ENCODE results near the gene UGT2A1. TPM values are rescaled to one million over a fixed set of nuclear protein-coding genes. Genes with fewer than 3 reads are reported as not detected.
"Not testable (repeated sequence)": the region's sequence is repeated elsewhere in the genome, so short reads cannot be mapped to it uniquely, and the experiment has no call there.

Gene UGT2A1
- total RNA-seq, 4 donors from 2014 or later, result 0.52 to 1.9 (median 1.2) TPM

DNA sequence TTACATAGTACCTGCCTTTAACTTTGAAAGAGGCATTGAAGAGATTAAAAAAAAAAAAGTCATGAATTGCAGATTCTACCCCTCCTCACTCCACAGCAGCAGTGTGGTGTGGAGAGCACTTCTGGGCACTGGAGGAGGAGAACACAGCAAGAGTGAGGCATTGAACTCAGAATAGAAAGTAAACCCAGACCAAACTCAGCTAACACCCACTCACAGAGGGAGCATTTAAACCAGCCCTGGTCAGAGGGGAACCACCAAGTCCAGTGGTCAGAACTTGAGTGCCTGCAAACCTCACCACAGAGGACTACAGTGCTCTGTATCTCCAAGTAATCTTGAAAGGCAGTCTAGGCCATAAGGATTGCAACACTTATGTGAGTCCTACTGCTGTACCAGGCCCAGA lies 15.6 kb upstream of the UGT2A1 start:
- TF ChIP-seq, protein P1, sequence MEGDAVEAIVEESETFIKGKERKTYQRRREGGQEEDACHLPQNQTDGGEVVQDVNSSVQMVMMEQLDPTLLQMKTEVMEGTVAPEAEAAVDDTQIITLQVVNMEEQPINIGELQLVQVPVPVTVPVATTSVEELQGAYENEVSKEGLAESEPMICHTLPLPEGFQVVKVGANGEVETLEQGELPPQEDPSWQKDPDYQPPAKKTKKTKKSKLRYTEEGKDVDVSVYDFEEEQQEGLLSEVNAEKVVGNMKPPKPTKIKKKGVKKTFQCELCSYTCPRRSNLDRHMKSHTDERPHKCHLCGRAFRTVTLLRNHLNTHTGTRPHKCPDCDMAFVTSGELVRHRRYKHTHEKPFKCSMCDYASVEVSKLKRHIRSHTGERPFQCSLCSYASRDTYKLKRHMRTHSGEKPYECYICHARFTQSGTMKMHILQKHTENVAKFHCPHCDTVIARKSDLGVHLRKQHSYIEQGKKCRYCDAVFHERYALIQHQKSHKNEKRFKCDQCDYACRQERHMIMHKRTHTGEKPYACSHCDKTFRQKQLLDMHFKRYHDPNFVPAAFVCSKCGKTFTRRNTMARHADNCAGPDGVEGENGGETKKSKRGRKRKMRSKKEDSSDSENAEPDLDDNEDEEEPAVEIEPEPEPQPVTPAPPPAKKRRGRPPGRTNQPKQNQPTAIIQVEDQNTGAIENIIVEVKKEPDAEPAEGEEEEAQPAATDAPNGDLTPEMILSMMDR (IDR thresholded peaks at IDR 0.05), result no peak
- no peak for TF ChIP-seq POLR2A (IDR thresholded peaks at IDR 0.05)
- no peak overlapping the region for H3K4me3 ChIP-seq (ENCODE audit: low read depth, poor library complexity, severe bottlenecking)
- DNase-seq (ENCODE audit: low spot score in 2 of 2), result no peak
- intact Hi-C loops (cut with DNase I; ENCODE audit: low total_unique reads), result no loop called here

- H3K4me3 ChIP-seq (ENCODE audit: low read depth, poor library complexity, severe bottlenecking); DNase-seq (ENCODE audit: low spot score in 2 of 2); intact Hi-C loops (cut with DNase I; ENCODE audit: low total_unique reads): not testable (repeated sequence)
- WGBS, 2 donors, result 90 to 91% methylated on average over 21 to 22 of the region's 22 CpGs
Observed at GRCh38 chr4:69664009-69664408, 11.0 kb upstream of the UGT2A1 start.

- DNase-seq (ENCODE audit: low spot score in 2 of 2); H3K4me3 ChIP-seq (ENCODE audit: low read depth, poor library complexity, severe bottlenecking); intact Hi-C loops (cut with DNase I; ENCODE audit: low total_unique reads): not testable (repeated sequence)
- WGBS, 2 donors, result 65 to 74% methylated on average over 4 of the region's 4 CpGs
Observed at GRCh38 chr4:69661130-69661803, 8.2 kb upstream of the UGT2A1 start.

DNA sequence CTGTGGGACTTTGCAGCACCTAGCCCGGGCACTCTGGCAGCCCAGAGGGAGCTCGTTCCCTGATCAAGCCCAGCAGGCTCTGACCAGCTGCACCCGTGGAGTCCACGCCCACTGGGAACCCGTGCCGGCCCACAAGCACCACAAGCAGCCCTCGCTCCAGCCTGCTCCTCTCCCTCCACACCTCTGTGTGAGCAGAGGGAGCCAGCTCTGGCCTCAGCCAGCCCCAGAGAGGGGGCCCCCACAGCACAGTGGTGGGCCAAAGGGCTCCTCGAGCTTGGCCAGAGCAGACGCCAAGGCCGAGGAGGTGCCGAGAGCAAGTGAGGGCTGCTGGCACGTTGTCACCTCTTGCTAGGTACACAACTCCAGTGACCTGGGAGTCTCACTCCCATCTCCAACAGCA lies 5.1 kb upstream of the UGT2A1 start:
- TF ChIP-seq, protein P1 (IDR thresholded peaks at IDR 0.05), result no peak
- TF ChIP-seq POLR2A (IDR thresholded peaks at IDR 0.05), result no peak
- DNase-seq (ENCODE audit: low spot score in 2 of 2), result no peak
- 88 to 93% methylated on average over 12 of the region's 12 CpGs for WGBS, 2 donors
- intact Hi-C loops (cut with DNase I; ENCODE audit: low total_unique reads), result no loop called here
- H3K4me3 ChIP-seq (ENCODE audit: low read depth, poor library complexity, severe bottlenecking), result no peak overlapping the region

DNA sequence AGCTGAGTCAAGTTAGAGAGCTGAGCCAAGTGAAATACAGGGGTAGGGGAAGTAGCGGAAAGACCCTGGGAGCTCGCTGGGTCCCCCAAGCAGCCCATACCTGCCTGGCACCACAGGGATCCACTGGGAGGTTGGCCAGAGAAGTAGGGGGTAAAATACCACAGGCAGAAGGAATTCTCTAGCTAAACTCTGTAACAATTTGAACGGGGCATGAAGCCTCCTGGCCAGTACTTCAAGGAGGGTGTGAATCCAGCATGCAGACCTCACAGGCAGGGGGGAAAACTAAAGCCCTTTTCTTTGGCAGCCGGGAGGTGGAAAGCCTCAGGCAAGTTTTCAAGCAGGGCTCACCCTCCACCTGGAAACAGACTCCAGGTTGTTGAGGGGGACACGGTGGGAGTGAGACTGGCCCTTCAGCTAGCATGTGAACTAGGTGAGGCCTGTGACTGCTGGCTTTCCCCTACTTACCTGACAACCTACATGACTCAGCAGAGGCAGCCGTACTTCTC lies 3.7 kb upstream of the UGT2A1 start:
- 68 to 75% methylated on average over 6 of the region's 6 CpGs for WGBS, 2 donors
- H3K4me3 ChIP-seq (ENCODE audit: low read depth, poor library complexity, severe bottlenecking), result no peak overlapping the region
- intact Hi-C loops (cut with DNase I; ENCODE audit: low total_unique reads), result no loop called here
- no peak for TF ChIP-seq POLR2A (IDR thresholded peaks at IDR 0.05)
- TF ChIP-seq, protein P1 (IDR thresholded peaks at IDR 0.05), result no peak
- no peak for DNase-seq (ENCODE audit: low spot score in 2 of 2)

DNA sequence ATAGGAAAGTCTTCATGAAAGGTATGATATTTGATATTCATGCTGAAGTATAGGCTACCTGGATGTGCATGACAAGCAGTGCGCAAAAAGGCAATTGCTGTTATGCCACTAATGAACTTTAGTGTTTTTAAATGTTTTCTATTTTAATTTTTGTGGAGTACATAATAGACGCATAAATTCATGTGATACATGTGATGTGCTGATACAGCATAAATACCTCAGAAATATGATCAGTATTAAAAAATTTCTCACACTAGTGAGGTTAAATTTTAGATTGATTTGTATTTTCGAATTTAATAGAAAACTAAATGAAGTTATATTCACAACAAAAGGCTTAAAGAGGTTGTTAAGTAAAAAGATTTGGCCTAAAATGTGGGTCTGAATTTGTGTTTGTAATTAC lies 2.2 kb downstream of the UGT2A1 start:
- intact Hi-C loops (cut with DNase I; ENCODE audit: low total_unique reads), result no loop called here
- DNase-seq (ENCODE audit: low spot score in 2 of 2), result no peak
- TF ChIP-seq, protein P1 (IDR thresholded peaks at IDR 0.05), result no peak
- no peak for TF ChIP-seq POLR2A (IDR thresholded peaks at IDR 0.05)
- H3K4me3 ChIP-seq (ENCODE audit: low read depth, poor library complexity, severe bottlenecking), result no peak overlapping the region
- 47 to 74% methylated on average over 3 of the region's 3 CpGs for WGBS, 2 donors

DNA sequence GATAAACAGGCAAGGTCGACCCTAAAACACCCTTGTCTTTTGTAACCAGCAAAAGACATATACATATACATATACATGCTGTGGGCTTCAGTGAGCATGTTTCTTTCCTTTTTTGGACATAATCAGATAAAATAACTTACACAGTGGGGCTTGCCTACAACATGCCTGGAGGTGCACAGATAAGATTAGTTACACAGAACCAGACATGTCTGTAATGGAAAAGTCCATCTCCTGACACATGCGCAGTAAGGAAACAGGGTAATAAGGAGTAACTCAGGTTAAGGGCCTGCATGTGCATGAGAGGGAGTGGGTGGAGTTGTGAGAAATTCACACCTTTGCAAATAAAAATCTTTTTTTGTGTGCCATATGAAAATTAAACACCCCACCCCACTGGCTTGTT lies 3.4 kb downstream of the UGT2A1 start:
- WGBS, 2 donors, result 49 to 69% methylated on average over 2 of the region's 2 CpGs
- TF ChIP-seq POLR2A (IDR thresholded peaks at IDR 0.05), result no peak
- TF ChIP-seq, protein P1 (IDR thresholded peaks at IDR 0.05), result no peak
- intact Hi-C loops (cut with DNase I; ENCODE audit: low total_unique reads), result no loop called here

More for the DNA sequence above, 3.4 kb downstream of the UGT2A1 start:
- no peak overlapping the region for H3K4me3 ChIP-seq (ENCODE audit: low read depth, poor library complexity, severe bottlenecking)
- DNase-seq (ENCODE audit: low spot score in 2 of 2), result no peak
